B cell (primary cell): ENCODE data around the gene STAM2. TPM values are rescaled to one million over a fixed set of nuclear protein-coding genes. Genes with fewer than 3 reads are reported as not detected.

Experiments used
- ATAC-seq: fragments of 200-7000 bp; cut with Tn5 transposase; one replicate; pipeline ENCODE4 v1.10.0; 2021; ENCODE audit warnings: low read depth, mild to moderate bottlenecking, moderate number of reproducible peaks, moderate library complexity
- CTCF ChIA-PET: fragments of 350-600 bp; sonication (Branson Sonifier 250); formaldehyde crosslinking; loops from one replicate; lab custom pipeline; 2021; ENCODE audit warnings: antibody characterized with exemption, inconsistent platforms; lab: Charles Lee
- POLR2A ChIA-PET: fragments of 350-600 bp; sonication (Branson Sonifier 250); formaldehyde crosslinking; loops from one replicate; lab custom pipeline; 2021; ENCODE audit warnings: antibody characterized with exemption; lab: Charles Lee
- DNase-seq: peaks from one replicate; pipeline ENCODE4 v3.0.0; 2013
- H2AFZ ChIP-seq: 2 replicates; pipeline ENCODE4 v1.6.1; 2012; ENCODE audit warnings: mild to moderate bottlenecking, low read depth, low read length; ENCODE audit not compliant: insufficient read depth, poor library complexity, severe bottlenecking
- H3K27ac ChIP-seq, 2 donors: 1 replicate in 1 of 2; 2 replicates in 1 of 2; pipeline ENCODE4 v1.5.1; 2012 to 2013; ENCODE audit warnings: low read length in 2 of 2, mild to moderate bottlenecking in 2 of 2, moderate library complexity in 1 of 2
- H3K27me3 ChIP-seq, 4 experiments: fragments of 200-600 bp in 1 of 4; sonication (generic) in 1 of 4; replicated peaks in 1 of 4; 1 replicate in 2 of 4; 2 replicates in 2 of 4; pipeline versions ENCODE4 v1.6.1 to v1.7.0; 2013 to 2016; ENCODE audit warnings: low read length in 3 of 4, mild to moderate bottlenecking in 2 of 4, mixed read lengths in 1 of 4, moderate library complexity in 1 of 4; ENCODE audit not compliant: insufficient read depth in 4 of 4, control insufficient read depth in 3 of 4; ENCODE audit errors: control extremely low read depth in 1 of 4
- H3K36me3 ChIP-seq, 2 experiments: replicated peaks in 1 of 2; 1 replicate in 1 of 2; 2 replicates in 1 of 2; pipeline versions ENCODE4 v1.6.1 to v1.7.1; 2013; ENCODE audit warnings: low read length in 1 of 2; ENCODE audit not compliant: insufficient read depth in 2 of 2, control insufficient read depth in 1 of 2; ENCODE audit errors: control extremely low read depth in 1 of 2, extremely low read depth in 1 of 2
- H3K4me1 ChIP-seq, 2 donors: fragments of 200-600 bp in 1 of 2; sonication (generic) in 1 of 2; 1 replicate in 1 of 2; 2 replicates in 1 of 2; pipeline versions ENCODE4 v1.5.1 to v1.6.1; 2013 to 2017; ENCODE audit warnings: low read length in 2 of 2; ENCODE audit not compliant: control insufficient read depth in 2 of 2, insufficient read depth in 2 of 2
- H3K4me2 ChIP-seq: replicated peaks from 2 replicates; pipeline ENCODE3; 2012; ENCODE audit warnings: mild to moderate bottlenecking, low read depth, low read length; ENCODE audit not compliant: poor library complexity, severe bottlenecking
- H3K4me3 ChIP-seq, 5 experiments: fragments of 200-600 bp in 1 of 5; sonication (generic) in 1 of 5; 1 replicate in 3 of 5; 2 replicates in 2 of 5; pipeline versions ENCODE4 v1.5.1 to v1.7.0; 2011 to 2016; ENCODE audit warnings: low read length in 4 of 5, mild to moderate bottlenecking in 4 of 5, low read depth in 2 of 5, control low read depth in 1 of 5, moderate library complexity in 1 of 5; ENCODE audit not compliant: insufficient read depth in 1 of 5; ENCODE audit errors: control extremely low read depth in 1 of 5, extremely low read depth in 1 of 5
- H3K79me2 ChIP-seq: fragments of 200-600 bp; sonication (generic); one replicate; pipeline ENCODE4 v1.6.0; 2016; ENCODE audit warnings: low read length; ENCODE audit not compliant: control insufficient read depth, insufficient read depth
- H3K9ac ChIP-seq: fragments of 200-600 bp; sonication (generic); 2 replicates; pipeline ENCODE4 v1.6.1; 2017; ENCODE audit warnings: mild to moderate bottlenecking, low read length, moderate library complexity
- H3K9me3 ChIP-seq, 3 donors: one replicate each; pipeline versions ENCODE4 v1.6.1 to v1.7.1; 2013; ENCODE audit warnings: low read length in 2 of 3; ENCODE audit not compliant: control insufficient read depth in 2 of 3, insufficient read depth in 1 of 3; ENCODE audit errors: control extremely low read depth in 1 of 3
- H4K20me1 ChIP-seq: 2 replicates; pipeline ENCODE4 v1.6.0; 2012; ENCODE audit warnings: mild to moderate bottlenecking, low read length; ENCODE audit not compliant: insufficient read depth, control insufficient read depth, poor library complexity, severe bottlenecking
- H3K27ac Mint-ChIP-seq: one replicate; pipeline ENCODE4 v1.8.0; 2021; ENCODE audit warnings: mixed read lengths
- H3K27me3 Mint-ChIP-seq: one replicate; pipeline ENCODE4 v1.8.0; 2021; ENCODE audit warnings: mixed read lengths
- H3K4me1 Mint-ChIP-seq: one replicate; pipeline ENCODE4 v1.8.0; 2021; ENCODE audit warnings: mixed read lengths
- H3K4me3 Mint-ChIP-seq: one replicate; pipeline ENCODE4 v1.8.0; 2021; ENCODE audit warnings: mixed read lengths
- H3K9me3 Mint-ChIP-seq: one replicate; pipeline ENCODE4 v1.8.0; 2022; ENCODE audit warnings: mixed read lengths; ENCODE audit not compliant: insufficient read depth
- EZH2 ChIP-seq: IDR thresholded peaks from 2 replicates; pipeline ENCODE4 v1.6.1; 2012; ENCODE audit warnings: borderline replicate concordance, low read depth, mild to moderate bottlenecking, moderate library complexity, low read length; ENCODE audit not compliant: insufficient read depth, poor library complexity, severe bottlenecking
- WGBS: methylation state at CpG from one replicate; pipeline ENCODE4 v1.1.5; 2013; ENCODE audit warnings: missing lambda C conversion rate; ENCODE audit not compliant: insufficient coverage; 5-methylcytosine and 5-hydroxymethylcytosine counted together
- intact Hi-C: fragments of 100-400 bp; cut with micrococcal nuclease; formaldehyde crosslinking; loops from one replicate; pipeline ENCODE4 v1.10.0; 2022
- polyA plus RNA-seq: library from polyadenylated mRNA; depleted of rRNA; stranded (reverse); fragments of >200 nt; gene quantifications from 2 replicates; pipeline ENCODE4 v1.2.3, GENCODE V29; 2012
- total RNA-seq, 2 donors: library from RNA; stranded (reverse); fragments of 120-200 nt in 1 of 2; gene quantifications; 1 replicate in 1 of 2; 2 replicates in 1 of 2; pipeline versions ENCODE4 v1.2.3 to v1.2.4, GENCODE V29; 2013 to 2022
- TF ChIP-seq, protein P1 (sequence below): fragments of 200-600 bp; IDR thresholded peaks from one replicate; pipeline ENCODE4 v1.8.0; 2022; ENCODE audit warnings: antibody characterized with exemption, mild to moderate bottlenecking

STAM2 gene
- total and polyA plus RNA-seq, 2 donors (not counting 1 experiment from before 2014, with no cell fraction given): 5.7 to 30.2 TPM

DNA sequence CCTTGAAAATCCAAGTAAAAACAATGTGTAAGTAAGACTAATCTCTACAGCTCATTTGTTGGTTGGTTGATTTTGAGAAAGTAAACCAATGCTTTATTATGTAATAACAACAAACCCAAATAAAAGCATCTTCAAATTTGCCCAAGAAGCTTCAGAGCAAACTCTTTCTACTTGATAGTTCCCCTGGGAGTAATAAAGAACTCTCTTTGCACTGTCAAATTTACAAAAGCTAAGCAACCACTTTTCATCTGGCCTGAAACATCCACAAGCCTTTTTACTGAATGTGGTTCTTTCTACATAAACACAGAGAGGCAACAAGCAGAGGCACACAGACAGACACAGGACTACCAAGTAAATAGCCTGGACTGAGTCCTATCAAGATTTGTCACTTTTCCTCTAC lies 47.9 kb downstream of the STAM2 start:
- no peak overlapping the region for H3K27ac Mint-ChIP-seq
- H3K9me3 Mint-ChIP-seq: no peaks in the 10 kb centered on the region
- ChIA-PET CTCF (interaction anchor here (1.1 kb wide), 1 partner anchor 90 kb away, joined by 3 read pairs; no protein-coding TSS in a partner anchor), POLR2A (no interaction called here)
- H3K4me1 Mint-ChIP-seq: no peaks in the 10 kb centered on the region
- Histone ChIP-seq H3K36me3 (peaks cover 11 to 38% of the 10 kb centered on the region in 2 experiments), H3K27ac (no peak overlapping the region), H3K4me3 (no peak overlapping the region), H2AFZ (no peak overlapping the region), H4K20me1 (no peaks in the 10 kb centered on the region), H3K79me2 (no peaks in the 10 kb centered on the region), H3K4me2 (no peak overlapping the region), H3K27me3 (no peaks in the 10 kb centered on the region), H3K4me1 (no peaks in the 10 kb centered on the region), H3K9me3 (no peaks in the 10 kb centered on the region), H3K9ac (no peak overlapping the region)
- no peak for ATAC-seq
- intact Hi-C loops: no loop called here
- H3K27me3 Mint-ChIP-seq: no peaks in the 10 kb centered on the region
- no peak overlapping the region for H3K4me3 Mint-ChIP-seq
- TF ChIP-seq, protein P1, sequence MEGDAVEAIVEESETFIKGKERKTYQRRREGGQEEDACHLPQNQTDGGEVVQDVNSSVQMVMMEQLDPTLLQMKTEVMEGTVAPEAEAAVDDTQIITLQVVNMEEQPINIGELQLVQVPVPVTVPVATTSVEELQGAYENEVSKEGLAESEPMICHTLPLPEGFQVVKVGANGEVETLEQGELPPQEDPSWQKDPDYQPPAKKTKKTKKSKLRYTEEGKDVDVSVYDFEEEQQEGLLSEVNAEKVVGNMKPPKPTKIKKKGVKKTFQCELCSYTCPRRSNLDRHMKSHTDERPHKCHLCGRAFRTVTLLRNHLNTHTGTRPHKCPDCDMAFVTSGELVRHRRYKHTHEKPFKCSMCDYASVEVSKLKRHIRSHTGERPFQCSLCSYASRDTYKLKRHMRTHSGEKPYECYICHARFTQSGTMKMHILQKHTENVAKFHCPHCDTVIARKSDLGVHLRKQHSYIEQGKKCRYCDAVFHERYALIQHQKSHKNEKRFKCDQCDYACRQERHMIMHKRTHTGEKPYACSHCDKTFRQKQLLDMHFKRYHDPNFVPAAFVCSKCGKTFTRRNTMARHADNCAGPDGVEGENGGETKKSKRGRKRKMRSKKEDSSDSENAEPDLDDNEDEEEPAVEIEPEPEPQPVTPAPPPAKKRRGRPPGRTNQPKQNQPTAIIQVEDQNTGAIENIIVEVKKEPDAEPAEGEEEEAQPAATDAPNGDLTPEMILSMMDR: no peak
- no peak for TF ChIP-seq EZH2
- DNase-seq: no peak

DNA sequence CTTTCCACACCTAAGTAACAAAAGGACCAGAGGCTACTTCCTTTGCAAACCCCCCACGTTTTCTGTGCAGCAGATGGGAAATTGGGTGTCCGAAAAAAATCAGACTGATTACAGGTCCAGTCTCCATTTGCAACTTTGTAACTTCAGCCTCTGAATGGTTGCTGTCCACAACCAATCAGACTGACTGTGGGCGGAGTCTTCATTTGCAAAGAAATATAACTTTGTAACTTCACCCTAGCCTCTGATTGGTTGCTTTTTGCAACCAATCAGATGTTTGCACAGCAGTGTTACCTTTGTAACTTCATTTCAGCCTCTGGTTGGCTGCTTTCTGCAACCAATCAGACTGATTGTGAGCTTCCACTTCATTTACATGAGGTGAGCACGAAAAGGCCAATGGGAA lies 48.9 kb downstream of the STAM2 start:
- Histone ChIP-seq H3K4me2 (no peak overlapping the region), H3K4me1 (no peaks in the 10 kb centered on the region), H3K4me3 (no peak overlapping the region), H3K9ac (no peak overlapping the region), H4K20me1 (no peaks in the 10 kb centered on the region), H3K79me2 (no peaks in the 10 kb centered on the region), H3K27ac (no peak overlapping the region), H2AFZ (no peak overlapping the region), H3K27me3 (no peaks in the 10 kb centered on the region), H3K9me3 (no peaks in the 10 kb centered on the region), H3K36me3 (peaks cover 11 to 35% of the 10 kb centered on the region in 2 experiments)
- ChIA-PET CTCF (no interaction called here), POLR2A (no interaction called here)
- 87% methylated on average over 4 of the region's 4 CpGs for WGBS
- no peaks in the 10 kb centered on the region for H3K4me1 Mint-ChIP-seq
- no peak for ATAC-seq
- no peak overlapping the region for H3K27ac Mint-ChIP-seq
- DNase-seq: no peak
- H3K4me3 Mint-ChIP-seq: no peak overlapping the region
- TF ChIP-seq, protein P1: no peak
- intact Hi-C loops: no loop called here
- no peaks in the 10 kb centered on the region for H3K9me3 Mint-ChIP-seq
- H3K27me3 Mint-ChIP-seq: no peaks in the 10 kb centered on the region
